Measurements from ENCODE around the gene VASH2. TPM values are rescaled to one million over a fixed set of nuclear protein-coding genes. Genes with fewer than 3 reads are reported as not detected.
"Not testable (repeated sequence)": the region's sequence is repeated elsewhere in the genome, so short reads cannot be mapped to it uniquely, and the experiment has no call there.

Gene VASH2
- total RNA-seq, 1 donor from 2014 or later, result not detected

- no peak for DNase-seq (ENCODE audit: low read depth)
- H3K27me3 ChIP-seq (ENCODE audit: control insufficient read depth, insufficient read depth, low read length), result no peaks in the 10 kb centered on the region
- TF ChIP-seq CTCF (IDR thresholded peaks at IDR 0.05; ENCODE audit: insufficient read depth, low read length, severe bottlenecking), result no peak
- no peak for FAIRE-seq
- no peak overlapping the region for H3K4me3 ChIP-seq (ENCODE audit: low read depth, low read length)
- no peaks in the 10 kb centered on the region for H3K36me3 ChIP-seq (ENCODE audit: control insufficient read depth, insufficient read depth, low read length)
These were observed 10.6 kb downstream of the VASH2 start for GRCh38 chr1:212960932-212961331.

- Histone ChIP-seq H3K4me3 (ENCODE audit: low read depth, low read length) (no peak overlapping the region), H3K36me3 (ENCODE audit: control insufficient read depth, insufficient read depth, low read length) (no peaks in the 10 kb centered on the region), H3K27me3 (ENCODE audit: control insufficient read depth, insufficient read depth, low read length) (no peaks in the 10 kb centered on the region)
- DNase-seq (ENCODE audit: low read depth) (no peak), FAIRE-seq (no peak)
- TF ChIP-seq CTCF (IDR thresholded peaks at IDR 0.05; ENCODE audit: insufficient read depth, low read length, severe bottlenecking), result no peak
These were observed 12.2 kb downstream of the VASH2 start for GRCh38 chr1:212962509-212962908.

GRCh38 chr1:212964102-212964501, 13.8 kb downstream of the VASH2 start:
- DNase-seq (ENCODE audit: low read depth), result no peak

GRCh38 chr1:212964993-212965392, 14.7 kb downstream of the VASH2 start:
- H3K27me3 ChIP-seq (ENCODE audit: control insufficient read depth, insufficient read depth, low read length); DNase-seq (ENCODE audit: low read depth); FAIRE-seq; H3K4me3 ChIP-seq (ENCODE audit: low read depth, low read length); H3K36me3 ChIP-seq (ENCODE audit: control insufficient read depth, insufficient read depth, low read length): not testable (repeated sequence)

More at GRCh38 chr1:212964102-212964501, 13.8 kb downstream of the VASH2 start:
- H3K4me3 ChIP-seq (ENCODE audit: low read depth, low read length), result no peak overlapping the region
- no peak for FAIRE-seq
- TF ChIP-seq CTCF (IDR thresholded peaks at IDR 0.05; ENCODE audit: insufficient read depth, low read length, severe bottlenecking), result no peak
- H3K36me3 ChIP-seq (ENCODE audit: control insufficient read depth, insufficient read depth, low read length), result no peaks in the 10 kb centered on the region
- no peaks in the 10 kb centered on the region for H3K27me3 ChIP-seq (ENCODE audit: control insufficient read depth, insufficient read depth, low read length)

- no peak for TF ChIP-seq CTCF (IDR thresholded peaks at IDR 0.05; ENCODE audit: insufficient read depth, low read length, severe bottlenecking)
- Histone ChIP-seq H3K27me3 (ENCODE audit: control insufficient read depth, insufficient read depth, low read length) (no peaks in the 10 kb centered on the region), H3K4me3 (ENCODE audit: low read depth, low read length) (no peak overlapping the region), H3K36me3 (ENCODE audit: control insufficient read depth, insufficient read depth, low read length) (no peaks in the 10 kb centered on the region)
- DNase-seq (ENCODE audit: low read depth) (no peak), FAIRE-seq (no peak)
These were observed 16.3 kb downstream of the VASH2 start for GRCh38 chr1:212966616-212967015.

- Histone ChIP-seq H3K27me3 (ENCODE audit: control insufficient read depth, insufficient read depth, low read length) (no peaks in the 10 kb centered on the region), H3K36me3 (ENCODE audit: control insufficient read depth, insufficient read depth, low read length) (no peaks in the 10 kb centered on the region), H3K4me3 (ENCODE audit: low read depth, low read length) (no peak overlapping the region)
- FAIRE-seq, result no peak
- peak; percentile 67 for DNase-seq (ENCODE audit: low read depth)
- peak; percentile 55 for TF ChIP-seq CTCF (IDR thresholded peaks at IDR 0.05; ENCODE audit: insufficient read depth, low read length, severe bottlenecking)
These were observed 17.5 kb downstream of the VASH2 start for GRCh38 chr1:212967801-212968200.
